Psoas muscle (tissue), 8 donors: ENCODE results near the gene HUNK. TPM values are rescaled to one million over a fixed set of nuclear protein-coding genes. Genes with fewer than 3 reads are reported as not detected.

Source experiments
- ATAC-seq, 4 donors: fragments of 200-7000 bp; cut with Tn5 transposase; one replicate each; pipeline ENCODE4 v1.9.1; 2020; ENCODE audit warnings: moderate library complexity in 3 of 4, mild to moderate bottlenecking in 2 of 4
- DNase-seq, 2 donors: peaks; one replicate each; pipeline ENCODE4 v3.0.0-alpha.2; 2020
- H3K27ac ChIP-seq: fragments of 200-600 bp; one replicate; pipeline ENCODE4 v1.8.0; 2022
- H3K27me3 ChIP-seq, 3 donors: fragments of 200-600 bp in 1 of 3; one replicate each; pipeline versions ENCODE4 v1.6.1 to v1.8.0; 2013 to 2022; ENCODE audit warnings: low read length in 2 of 3, mild to moderate bottlenecking in 2 of 3, moderate library complexity in 1 of 3; ENCODE audit not compliant: insufficient read depth in 3 of 3
- H3K36me3 ChIP-seq, 2 donors: fragments of 200-600 bp in 1 of 2; one replicate each; pipeline versions ENCODE4 v1.6.1 to v1.8.0; 2013 to 2022; ENCODE audit warnings: low read depth in 1 of 2, mild to moderate bottlenecking in 1 of 2, moderate library complexity in 1 of 2; ENCODE audit not compliant: insufficient read depth in 1 of 2
- H3K4me1 ChIP-seq: fragments of 200-600 bp; one replicate; pipeline ENCODE4 v1.8.0; 2022
- H3K4me3 ChIP-seq: fragments of 200-600 bp; one replicate; pipeline ENCODE4 v1.8.0; 2022; ENCODE audit warnings: mild to moderate bottlenecking
- H3K9me3 ChIP-seq: fragments of 200-600 bp; one replicate; pipeline ENCODE4 v1.8.0; 2022
- CTCF ChIP-seq: fragments of 200-600 bp; IDR thresholded peaks from one replicate; pipeline ENCODE4 v1.8.0; 2022; ENCODE audit warnings: antibody characterized with exemption
- WGBS, 3 donors: extraction: QIAGEN DNeasy Blood & Tissue Kit; methylation state at CpG; one replicate each; pipeline versions ENCODE4 v1.1.6 to v1.1.7; 2013; 5-methylcytosine and 5-hydroxymethylcytosine counted together
- intact Hi-C, 2 donors: fragments of 100-400 bp; cut with DNase I; formaldehyde crosslinking; loops; one replicate each; pipeline versions ENCODE4 v1.11.0 to v1.14.2; 2022
- polyA plus RNA-seq, 3 donors: library from polyadenylated mRNA; stranded (reverse); fragments of 200-250 nt; gene quantifications; one replicate each; pipeline ENCODE4 v1.2.3, GENCODE V29; 2013
- total RNA-seq, 4 donors: library from RNA; stranded (reverse); fragmentation: NEBNext Ultra II Directional in 2 of 4; extraction: Animal tissue kit (Norgen Biotek cat#: 25700) in 2 of 4; gene quantifications; one replicate each; pipeline versions ENCODE4 v1.2.1 to v1.2.4, GENCODE V29; 2021 to 2023
- donor health status: healthy with polysubstance abuse.
- donor health status: DM: no; HTN: no; CAD: no; lungs with moderate emphysema.
- donor health status: Bipolar disorder and iron deficiency.
- donor health status: healthy.
- donor health status: DM: yes; HTN: yes; CAD: no.
- donor health status: DM: no; HTN: no; CAD: no.
- donor health status: DM: no; HTN: no; CAD: no.
- donor health status: DM: yes; HTN: yes; CAD: no.

HUNK gene
- total and polyA plus RNA-seq, 7 donors = 0.03 to 0.54 (median 0.10) TPM

DNA sequence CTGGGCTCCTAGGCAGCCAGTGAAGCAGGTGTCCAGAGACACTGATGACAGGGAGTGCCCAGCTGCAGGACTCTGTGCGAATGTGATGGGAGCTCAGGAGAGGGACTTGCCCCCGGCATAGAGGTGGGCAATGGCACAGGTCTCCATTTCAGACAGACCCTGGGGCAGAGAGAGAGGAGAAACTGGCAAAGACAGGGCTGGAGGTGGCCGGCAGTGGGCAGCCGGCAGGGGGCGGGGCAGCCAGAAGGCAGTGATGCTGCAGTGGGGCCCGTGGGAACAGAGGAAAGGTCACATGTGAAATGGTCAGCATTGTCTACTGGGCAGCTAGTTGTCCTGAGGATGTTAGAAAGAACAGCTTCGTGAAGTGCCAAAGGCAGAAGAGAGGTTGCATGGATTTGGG is 112.6 kb downstream of the HUNK start:
- Histone ChIP-seq H3K27ac (no peak overlapping the region), H3K4me3 (no peak overlapping the region), H3K36me3 (no peaks in the 10 kb centered on the region), H3K9me3 (no peaks in the 10 kb centered on the region), H3K27me3 (no peaks in the 10 kb centered on the region), H3K4me1 (no peaks in the 10 kb centered on the region)
- intact Hi-C loops = no loop called here
- no peak for TF ChIP-seq CTCF
- WGBS, 3 donors = 84 to 88% (median 88%) methylated on average over 7 of the region's 7 CpGs
- no peak for DNase-seq
- no peak for ATAC-seq

GRCh38 chr21:31986035-31986856 is 113.4 kb downstream of the HUNK start:
- 94 to 96% (median 94%) methylated on average over 15 to 17 of the region's 17 CpGs for WGBS, 3 donors
- DNase-seq (no peak), ATAC-seq (no peak)
- Histone ChIP-seq H3K27me3 (no peaks in the 10 kb centered on the region), H3K4me1 (no peaks in the 10 kb centered on the region), H3K4me3 (no peak overlapping the region), H3K9me3 (no peaks in the 10 kb centered on the region), H3K36me3 (no peaks in the 10 kb centered on the region), H3K27ac (no peak overlapping the region)
- no peak for TF ChIP-seq CTCF
- intact Hi-C loops = no loop called here

DNA sequence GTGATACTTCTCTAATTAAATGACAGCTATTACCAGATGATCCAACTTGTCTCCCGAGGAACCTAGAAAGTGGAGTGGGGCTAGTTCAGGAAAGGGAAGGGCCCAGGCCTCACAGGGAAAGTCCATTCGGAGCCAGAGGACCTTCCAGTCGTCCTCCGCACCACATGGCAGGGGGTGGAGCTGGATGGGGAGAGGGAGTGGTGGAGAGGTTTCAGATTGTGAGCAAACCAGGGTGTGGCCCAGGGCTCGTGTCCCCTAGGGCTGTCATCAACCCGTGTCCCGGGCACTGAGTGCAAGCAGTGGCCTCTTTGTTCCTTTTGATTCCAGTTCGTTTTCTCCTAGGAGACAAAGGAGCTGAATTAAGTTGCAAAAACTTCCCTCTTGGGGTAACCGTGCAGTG is 114.9 kb downstream of the HUNK start:
- H3K4me3 ChIP-seq = no peak overlapping the region
- H3K27ac ChIP-seq = no peak overlapping the region
- TF ChIP-seq CTCF = no peak
- no peaks in the 10 kb centered on the region for H3K9me3 ChIP-seq
- intact Hi-C loops = no loop called here
- no peaks in the 10 kb centered on the region for H3K4me1 ChIP-seq
- no peak for ATAC-seq
- peaks cover 0 to 3% (median 0%) of the 10 kb centered on the region in 3 donors for H3K27me3 ChIP-seq
- peak; percentile 39 to 64 for DNase-seq
- 49 to 60% (median 58%) methylated on average over 9 of the region's 9 CpGs for WGBS, 3 donors
- H3K36me3 ChIP-seq = no peaks in the 10 kb centered on the region

DNA sequence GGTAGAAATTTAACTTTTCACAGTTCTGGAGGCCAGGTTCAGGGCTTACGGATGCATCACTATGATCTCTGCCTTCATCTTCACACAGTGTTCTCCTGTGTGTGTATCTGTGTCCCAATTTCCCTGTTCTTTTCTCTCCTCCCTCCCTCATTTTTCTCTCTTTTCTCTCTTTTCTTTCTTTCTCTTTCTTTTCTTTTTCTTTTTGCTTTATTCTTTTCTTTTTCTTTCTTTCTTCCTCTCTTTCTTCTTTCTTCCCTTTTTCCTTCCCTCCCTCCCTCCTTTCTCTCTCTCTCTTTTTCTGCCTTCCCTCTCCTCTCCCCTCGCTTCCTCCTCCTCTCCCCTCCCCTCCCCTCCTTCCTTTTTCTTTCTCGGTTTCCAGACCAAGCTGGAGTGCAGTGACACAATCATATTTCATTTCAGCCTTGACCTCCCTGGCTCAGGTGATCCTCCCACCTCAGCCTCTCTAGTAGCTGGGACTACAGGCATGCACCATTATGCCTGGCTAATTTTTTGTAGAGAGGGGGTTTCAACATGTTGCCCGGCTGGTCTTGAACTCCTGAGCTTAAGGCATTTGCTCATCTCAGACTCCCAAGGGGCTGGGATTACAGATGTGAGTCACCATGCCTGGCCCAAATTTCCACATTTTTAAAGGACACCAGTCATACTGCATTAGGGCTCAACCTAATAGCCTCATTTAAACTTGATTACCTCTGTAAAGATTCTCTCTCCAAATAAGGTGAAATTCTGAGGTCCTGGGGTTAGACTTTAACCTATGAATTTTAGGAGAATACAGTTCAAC is 115.9 kb downstream of the HUNK start:
- no peak for ATAC-seq

More for the DNA sequence above, 115.9 kb downstream of the HUNK start:
- H3K27me3 ChIP-seq = peaks cover 0 to 3% (median 0%) of the 10 kb centered on the region in 3 donors
- DNase-seq = no peak
- H3K4me1 ChIP-seq = no peaks in the 10 kb centered on the region
- H3K4me3 ChIP-seq = no peak overlapping the region
- TF ChIP-seq CTCF = no peak
- WGBS, 3 donors = 70 to 79% (median 78%) methylated on average over 4 of the region's 4 CpGs
- intact Hi-C loops = no loop called here
- no peaks in the 10 kb centered on the region for H3K9me3 ChIP-seq
- no peaks in the 10 kb centered on the region for H3K36me3 ChIP-seq
- no peak overlapping the region for H3K27ac ChIP-seq
